Measurements from ENCODE around the gene POLR2E. TPM values are rescaled to one million over a fixed set of nuclear protein-coding genes. Genes with fewer than 3 reads are reported as not detected.
A peak's percentile ranks its signal among the peaks of the same experiment; 100 is the strongest.

POLR2E gene
- total RNA-seq, 2 experiments from 2014 or later = 142 to 163 TPM

GRCh38 chr19:1084024-1084868, 10.9 kb downstream of the POLR2E start:
- H3K4me3 Mint-ChIP-seq = no peak overlapping the region
- DNase-seq (no peak), ATAC-seq (ENCODE audit: low read depth) (no peak)
- no peaks in the 10 kb centered on the region for H3K9me3 Mint-ChIP-seq
- no peaks in the 10 kb centered on the region for H3K27me3 Mint-ChIP-seq
- peaks cover 26% of the 10 kb centered on the region for H3K36me3 Mint-ChIP-seq
- H3K27ac Mint-ChIP-seq = no peak overlapping the region
- H3K4me1 Mint-ChIP-seq = peaks cover 31% of the 10 kb centered on the region
- POLR2A ChIA-PET = interaction anchor here (0.6 to 17.6 kb wide), 7 partner anchors 11 to 99 kb away, joined by 3 to 644 read pairs (median 5); partner anchors contain the start of genes ARHGAP45 and CNN2

- POLR2A ChIA-PET = interaction anchor here (1.0 to 19.6 kb wide), 7 partner anchors 0 to 55 kb away, joined by 3 to 644 read pairs (median 73); partner anchors contain the start of genes ARHGAP45 and CNN2
- ATAC-seq (ENCODE audit: low read depth) (no peak), DNase-seq (no peak)
- Mint-ChIP-seq H3K4me3 (no peak overlapping the region), H3K4me1 (peaks cover 28% of the 10 kb centered on the region), H3K9me3 (no peaks in the 10 kb centered on the region), H3K27me3 (no peaks in the 10 kb centered on the region), H3K36me3 (peaks cover 31% of the 10 kb centered on the region), H3K27ac (no peak overlapping the region)
Observed at GRCh38 chr19:1082928-1083816, 12.0 kb downstream of the POLR2E start.

GRCh38 chr19:1082165-1082927, 12.8 kb downstream of the POLR2E start:
- peak; percentile 89 for DNase-seq
- Mint-ChIP-seq H3K36me3 (peaks cover 35% of the 10 kb centered on the region), H3K4me3 (peak overlapping the region; percentile 45), H3K4me1 (peaks cover 21% of the 10 kb centered on the region), H3K27ac (peak overlapping the region; percentile 72), H3K9me3 (no peaks in the 10 kb centered on the region), H3K27me3 (no peaks in the 10 kb centered on the region)
- POLR2A ChIA-PET = interaction anchor here (0.9 to 19.6 kb wide), 10 partner anchors 1 to 186 kb away, joined by 3 to 644 read pairs (median 6); partner anchors contain the start of genes ABCA7, ARHGAP45, CIRBP and CNN2
- peak; percentile 60 for ATAC-seq (ENCODE audit: low read depth)

- Mint-ChIP-seq H3K27me3 (no peaks in the 10 kb centered on the region), H3K36me3 (peaks cover 40% of the 10 kb centered on the region), H3K4me3 (peak overlapping the region; percentile 37), H3K27ac (peak overlapping the region; percentile 74), H3K4me1 (peaks cover 22% of the 10 kb centered on the region), H3K9me3 (no peaks in the 10 kb centered on the region)
- DNase-seq (no peak), ATAC-seq (ENCODE audit: low read depth) (no peak)
- POLR2A ChIA-PET = interaction anchor here (0.8 to 19.6 kb wide), 13 partner anchors 2 to 187 kb away, joined by 3 to 644 read pairs (median 5); partner anchors contain the start of genes ABCA7, ARHGAP45, CIRBP and CNN2
Observed at GRCh38 chr19:1081301-1082164, 13.6 kb downstream of the POLR2E start.

- peak overlapping the region; percentile 44 for H3K4me3 Mint-ChIP-seq
- H3K4me1 Mint-ChIP-seq = peaks cover 27% of the 10 kb centered on the region
Observed at GRCh38 chr19:1080360-1081161, 14.6 kb downstream of the POLR2E start.

GRCh38 chr19:1079566-1080111, 15.5 kb downstream of the POLR2E start:
- Mint-ChIP-seq H3K27me3 (no peaks in the 10 kb centered on the region), H3K4me1 (peaks cover 23% of the 10 kb centered on the region), H3K36me3 (peaks cover 42% of the 10 kb centered on the region), H3K4me3 (peak overlapping the region; percentile 87), H3K27ac (peak overlapping the region; percentile 87), H3K9me3 (no peaks in the 10 kb centered on the region)
- POLR2A ChIA-PET = interaction anchor here (0.7 to 19.6 kb wide), 15 partner anchors 3 to 970 kb away, joined by 3 to 644 read pairs (median 6); partner anchors contain the start of genes ABCA7, ARHGAP45, CIRBP and CNN2
- DNase-seq = peak; percentile 87
- peak; percentile 11 for ATAC-seq (ENCODE audit: low read depth)

More at GRCh38 chr19:1080360-1081161, 14.6 kb downstream of the POLR2E start:
- no peaks in the 10 kb centered on the region for H3K27me3 Mint-ChIP-seq
- no peak for DNase-seq
- no peaks in the 10 kb centered on the region for H3K9me3 Mint-ChIP-seq
- POLR2A ChIA-PET = interaction anchor here (0.7 to 19.6 kb wide), 8 partner anchors 3 to 61 kb away, joined by 4 to 644 read pairs (median 14); partner anchors contain the start of genes ABCA7, ARHGAP45, CNN2 and GPX4
- ATAC-seq (ENCODE audit: low read depth) = no peak
- H3K36me3 Mint-ChIP-seq = peaks cover 48% of the 10 kb centered on the region
- H3K27ac Mint-ChIP-seq = peak overlapping the region; percentile 87

GRCh38 chr19:1076951-1077350, 18.2 kb downstream of the POLR2E start:
- Mint-ChIP-seq H3K36me3 (peaks cover 50% of the 10 kb centered on the region), H3K4me3 (peak overlapping the region; percentile 87), H3K27ac (peak overlapping the region; percentile 87), H3K4me1 (peaks cover 34% of the 10 kb centered on the region), H3K27me3 (no peaks in the 10 kb centered on the region), H3K9me3 (no peaks in the 10 kb centered on the region)
- POLR2A ChIA-PET = interaction anchor here (0.6 to 19.6 kb wide), 16 partner anchors 4 to 340 kb away, joined by 3 to 644 read pairs (median 8); partner anchors contain the start of genes ABCA7, ARHGAP45, CIRBP and CNN2
- peak; percentile 78 for ATAC-seq (ENCODE audit: low read depth)
- peak; percentile 90 for DNase-seq

- peak overlapping the region; percentile 72 for H3K4me3 Mint-ChIP-seq
- POLR2A ChIA-PET = interaction anchor here (1.2 to 19.6 kb wide), 10 partner anchors 3 to 193 kb away, joined by 4 to 644 read pairs (median 18); partner anchors contain the start of genes ABCA7, ARHGAP45, ATP5F1D and CIRBP
- ATAC-seq (ENCODE audit: low read depth) = no peak
- H3K4me1 Mint-ChIP-seq = peaks cover 37% of the 10 kb centered on the region
- no peak for DNase-seq
- H3K27ac Mint-ChIP-seq = peak overlapping the region; percentile 87
- peaks cover 50% of the 10 kb centered on the region for H3K36me3 Mint-ChIP-seq
- no peaks in the 10 kb centered on the region for H3K27me3 Mint-ChIP-seq
- H3K9me3 Mint-ChIP-seq = no peaks in the 10 kb centered on the region
Observed at GRCh38 chr19:1076046-1076386, 19.2 kb downstream of the POLR2E start.

- Mint-ChIP-seq H3K4me1 (peaks cover 39% of the 10 kb centered on the region), H3K4me3 (peak overlapping the region; percentile 72), H3K27me3 (no peaks in the 10 kb centered on the region), H3K27ac (peak overlapping the region; percentile 87), H3K9me3 (no peaks in the 10 kb centered on the region), H3K36me3 (peaks cover 49% of the 10 kb centered on the region)
- DNase-seq (peak; percentile 91), ATAC-seq (ENCODE audit: low read depth) (peak; percentile 32)
- POLR2A ChIA-PET = interaction anchor here (0.6 to 19.6 kb wide), 20 partner anchors 2 to 194 kb away, joined by 3 to 644 read pairs (median 3); partner anchors contain the start of genes ABCA7, ARHGAP45, CIRBP and CNN2
Observed at GRCh38 chr19:1074544-1075283, 20.5 kb downstream of the POLR2E start.

GRCh38 chr19:1073956-1074517, 21.1 kb downstream of the POLR2E start:
- H3K36me3 Mint-ChIP-seq = peaks cover 51% of the 10 kb centered on the region
- ATAC-seq (ENCODE audit: low read depth) (no peak), DNase-seq (peak; percentile 63)
- peak overlapping the region; percentile 69 for H3K4me3 Mint-ChIP-seq
- H3K4me1 Mint-ChIP-seq = peaks cover 39% of the 10 kb centered on the region
- H3K9me3 Mint-ChIP-seq = no peaks in the 10 kb centered on the region
- POLR2A ChIA-PET = interaction anchor here (0.5 to 19.6 kb wide), 14 partner anchors 1 to 519 kb away, joined by 3 to 644 read pairs (median 4); partner anchors contain the start of genes ABCA7, ARHGAP45, CIRBP and CNN2
- H3K27ac Mint-ChIP-seq = peak overlapping the region; percentile 84
- no peaks in the 10 kb centered on the region for H3K27me3 Mint-ChIP-seq

Measured in activated naive CD8-positive, alpha-beta T cell treated with anti-CD3 and anti-CD28 coated beads, Interleukin-2, amount 10 ng/mL, durations not matched to agents 7 days and 5 days (primary cell).